Stimulated activated memory B cell treated with anti-CD40 and anti-IgM and Interleukin-4, amounts not matched to agents 10 μg/mL and 1 μg/mL and 100 μg/mL, for 72 hours (primary cell): Measurements from ENCODE around the gene ZNF547.
"Not testable (repeated sequence)": the region's sequence is repeated elsewhere in the genome, so short reads cannot be mapped to it uniquely, and the experiment has no call there.

Experiments
- ATAC-seq: fragments of 150-1000 bp; cut with Tn5 transposase; 2 replicates; pipeline ENCODE4 v1.10.0; 2021
- H3K27ac Mint-ChIP-seq: one replicate; pipeline ENCODE4 v1.8.0; 2022; ENCODE audit warnings: mild to moderate bottlenecking, mixed read lengths
- H3K27me3 Mint-ChIP-seq: one replicate; pipeline ENCODE4 v1.8.0; 2022; ENCODE audit warnings: mixed read lengths
- H3K36me3 Mint-ChIP-seq: one replicate; pipeline ENCODE4 v1.8.0; 2022; ENCODE audit warnings: mixed read lengths
- H3K4me1 Mint-ChIP-seq: one replicate; pipeline ENCODE4 v1.8.0; 2022; ENCODE audit warnings: mixed read lengths
- H3K4me3 Mint-ChIP-seq: one replicate; pipeline ENCODE4 v1.8.0; 2022; ENCODE audit warnings: mild to moderate bottlenecking, moderate library complexity, mixed read lengths
- H3K9me3 Mint-ChIP-seq: one replicate; pipeline ENCODE4 v1.8.0; 2022; ENCODE audit warnings: mixed read lengths

The ZNF547 gene

GRCh38 chr19:57351867-57352266 lies 11.5 kb upstream of the ZNF547 start:
- ATAC-seq = no peak
- Mint-ChIP-seq H3K4me3 (peak overlapping the region; percentile 96), H3K9me3 (peaks cover 32% of the 10 kb centered on the region), H3K4me1 (peaks cover 37% of the 10 kb centered on the region), H3K36me3 (peaks cover 58% of the 10 kb centered on the region), H3K27me3 (no peaks in the 10 kb centered on the region), H3K27ac (peak overlapping the region; percentile 96)

- peaks cover 86% of the 10 kb centered on the region for H3K36me3 Mint-ChIP-seq
- H3K9me3 Mint-ChIP-seq = peaks cover 39% of the 10 kb centered on the region
- peaks cover 29% of the 10 kb centered on the region for H3K4me1 Mint-ChIP-seq
- H3K27me3 Mint-ChIP-seq = no peaks in the 10 kb centered on the region
- H3K27ac Mint-ChIP-seq = no peak overlapping the region
- H3K4me3 Mint-ChIP-seq = no peak overlapping the region
- ATAC-seq = no peak
Observed at GRCh38 chr19:57355916-57356315, 7.4 kb upstream of the ZNF547 start.

DNA sequence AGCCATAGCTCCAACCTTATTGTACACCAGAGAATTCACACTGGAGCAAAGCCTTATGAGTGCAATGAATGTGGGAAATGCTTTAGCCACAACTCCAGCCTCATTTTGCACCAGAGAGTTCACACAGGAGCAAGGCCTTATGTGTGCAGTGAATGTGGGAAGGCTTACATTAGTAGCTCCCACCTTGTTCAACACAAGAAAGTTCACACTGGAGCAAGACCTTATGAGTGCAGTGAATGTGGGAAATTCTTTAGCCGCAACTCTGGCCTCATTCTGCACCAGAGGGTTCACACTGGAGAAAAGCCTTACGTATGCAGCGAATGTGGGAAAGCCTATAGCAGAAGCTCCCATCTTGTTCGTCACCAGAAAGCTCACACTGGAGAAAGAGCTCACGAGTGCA lies 5.9 kb upstream of the ZNF547 start:
- peaks cover 40% of the 10 kb centered on the region for H3K9me3 Mint-ChIP-seq
- peaks cover 77% of the 10 kb centered on the region for H3K36me3 Mint-ChIP-seq
- H3K4me3 Mint-ChIP-seq = no peak overlapping the region
- ATAC-seq = no peak
- H3K27ac Mint-ChIP-seq = no peak overlapping the region
- H3K4me1 Mint-ChIP-seq = peaks cover 14% of the 10 kb centered on the region
- no peaks in the 10 kb centered on the region for H3K27me3 Mint-ChIP-seq

DNA sequence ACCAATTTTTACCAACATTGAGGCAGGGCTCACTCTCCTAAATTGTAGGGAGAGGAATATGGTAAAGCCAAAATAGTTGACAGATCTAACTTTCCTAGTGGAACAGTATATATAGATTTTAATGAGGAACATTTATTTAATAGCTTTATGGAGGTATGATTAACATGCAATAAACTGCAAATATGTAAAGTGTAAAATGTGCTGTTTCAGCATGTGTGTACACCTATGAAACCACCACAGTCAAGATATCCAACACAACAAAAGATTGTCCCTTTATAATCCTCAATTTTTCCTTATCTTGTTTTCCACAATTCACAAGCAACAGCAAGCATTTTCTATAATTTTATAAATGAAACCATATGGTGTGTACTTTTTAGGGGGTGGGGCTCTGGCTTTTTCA lies 4.1 kb upstream of the ZNF547 start:
- peaks cover 14% of the 10 kb centered on the region for H3K4me1 Mint-ChIP-seq
- H3K36me3 Mint-ChIP-seq = peaks cover 66% of the 10 kb centered on the region
- H3K27me3 Mint-ChIP-seq = no peaks in the 10 kb centered on the region
- no peak for ATAC-seq
- peaks cover 30% of the 10 kb centered on the region for H3K9me3 Mint-ChIP-seq
- H3K27ac Mint-ChIP-seq = no peak overlapping the region
- no peak overlapping the region for H3K4me3 Mint-ChIP-seq

DNA sequence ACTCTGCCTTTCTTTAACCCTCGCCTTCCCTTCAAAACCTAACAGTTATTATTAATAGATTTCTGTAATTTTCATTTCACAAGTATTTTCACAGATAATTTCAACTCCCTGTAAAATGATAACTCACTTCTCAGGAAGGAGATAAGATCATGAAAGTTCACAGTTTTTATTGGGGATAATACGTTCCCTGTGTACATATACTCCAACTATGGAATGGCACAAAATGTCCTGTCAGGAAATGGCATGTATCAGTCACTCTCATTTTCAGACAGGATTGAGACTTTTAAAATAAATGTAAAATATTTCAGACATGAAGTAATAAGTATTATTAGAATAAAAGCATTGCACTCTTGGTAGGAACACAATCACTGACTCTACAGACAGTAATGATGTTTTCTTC lies 932 bp upstream of the ZNF547 start:
- Mint-ChIP-seq H3K36me3 (peaks cover 35% of the 10 kb centered on the region), H3K4me3 (no peak overlapping the region), H3K27me3 (no peaks in the 10 kb centered on the region), H3K4me1 (peaks cover 17% of the 10 kb centered on the region), H3K27ac (peak overlapping the region; percentile 90), H3K9me3 (peaks cover 11% of the 10 kb centered on the region)
- ATAC-seq = no peak

GRCh38 chr19:57363688-57364181 lies 384 bp downstream of the ZNF547 start:
- H3K4me3 Mint-ChIP-seq = peak overlapping the region; percentile 95
- peaks cover 28% of the 10 kb centered on the region for H3K36me3 Mint-ChIP-seq
- H3K27me3 Mint-ChIP-seq = no peaks in the 10 kb centered on the region
- peak overlapping the region; percentile 90 for H3K27ac Mint-ChIP-seq
- peak; percentile 20 for ATAC-seq
- H3K9me3 Mint-ChIP-seq = peaks cover 9% of the 10 kb centered on the region
- peaks cover 19% of the 10 kb centered on the region for H3K4me1 Mint-ChIP-seq

DNA sequence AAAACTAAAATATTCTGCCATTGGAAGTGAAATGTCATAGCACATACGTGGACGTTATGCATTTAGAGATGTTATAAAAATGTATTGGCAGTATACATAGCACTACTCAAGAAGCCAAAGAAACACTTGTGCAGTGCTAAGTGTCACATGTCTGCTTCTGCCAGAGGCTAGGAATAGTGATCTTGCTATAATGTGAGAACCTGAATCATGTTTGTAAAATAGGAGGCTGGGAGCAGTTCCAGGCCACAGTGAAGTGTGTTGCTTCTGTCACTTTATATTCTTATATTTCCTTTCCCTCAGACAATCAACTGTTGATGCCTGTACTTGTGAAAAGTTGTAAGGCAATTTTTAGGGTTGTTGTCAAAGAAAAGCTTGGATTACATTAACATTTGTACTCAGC lies 3.4 kb downstream of the ZNF547 start:
- Mint-ChIP-seq H3K9me3 (peaks cover 10% of the 10 kb centered on the region), H3K27ac (no peak overlapping the region), H3K36me3 (peaks cover 45% of the 10 kb centered on the region), H3K27me3 (no peaks in the 10 kb centered on the region), H3K4me3 (no peak overlapping the region), H3K4me1 (peaks cover 28% of the 10 kb centered on the region)
- no peak for ATAC-seq

GRCh38 chr19:57374179-57374578 lies 10.8 kb downstream of the ZNF547 start:
- no peak overlapping the region for H3K27ac Mint-ChIP-seq
- peaks cover 5% of the 10 kb centered on the region for H3K4me1 Mint-ChIP-seq
- peaks cover 100% of the 10 kb centered on the region for H3K36me3 Mint-ChIP-seq
- ATAC-seq = no peak
- no peak overlapping the region for H3K4me3 Mint-ChIP-seq
- no peaks in the 10 kb centered on the region for H3K27me3 Mint-ChIP-seq
- peaks cover 25% of the 10 kb centered on the region for H3K9me3 Mint-ChIP-seq

DNA sequence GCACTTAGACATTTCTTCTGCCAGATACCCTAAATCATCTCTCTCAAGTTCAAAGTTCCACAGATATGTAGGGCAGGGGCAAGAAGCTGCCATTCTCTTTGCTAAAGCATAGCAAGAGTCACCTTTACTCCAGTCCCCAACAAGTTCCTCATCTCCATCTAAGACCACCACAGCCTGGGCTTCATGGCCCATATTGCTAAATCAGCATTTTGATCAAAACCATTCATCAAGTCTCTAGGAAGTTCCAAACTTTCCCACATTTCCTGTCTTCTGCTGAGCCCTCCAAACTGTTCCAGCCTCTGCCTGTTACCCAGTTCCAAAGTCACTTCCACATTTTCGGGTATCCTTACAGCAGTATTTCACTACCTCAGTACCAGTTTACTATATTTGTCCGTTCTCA lies 11.3 kb downstream of the ZNF547 start:
- not testable (repeated sequence) for H3K4me3 Mint-ChIP-seq, H3K27ac Mint-ChIP-seq, H3K4me1 Mint-ChIP-seq, ATAC-seq, H3K27me3 Mint-ChIP-seq
- Mint-ChIP-seq H3K9me3 (peaks cover 28% of the 10 kb centered on the region), H3K36me3 (peaks cover 100% of the 10 kb centered on the region)

DNA sequence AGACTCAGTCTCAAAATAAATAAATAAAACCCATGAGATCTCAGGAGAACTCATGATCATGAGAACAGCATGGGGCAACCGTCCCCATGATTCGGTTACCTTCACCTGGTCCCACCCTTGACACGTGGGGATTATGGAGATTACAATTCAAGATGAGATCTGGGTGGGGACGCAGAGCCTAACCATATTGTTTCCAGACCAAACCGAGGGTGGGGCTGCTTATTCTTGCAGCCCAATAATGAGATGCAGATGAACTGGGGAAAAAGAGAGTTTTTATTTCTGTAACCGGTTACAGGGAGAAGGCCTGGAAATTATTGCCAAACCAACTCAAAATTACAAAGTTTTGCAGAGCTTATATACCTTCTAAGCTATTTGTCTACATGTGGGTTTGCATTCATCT lies 12.8 kb downstream of the ZNF547 start:
- H3K27ac Mint-ChIP-seq = no peak overlapping the region
- ATAC-seq = no peak
- peaks cover 92% of the 10 kb centered on the region for H3K36me3 Mint-ChIP-seq
- H3K9me3 Mint-ChIP-seq = peaks cover 29% of the 10 kb centered on the region
- H3K4me3 Mint-ChIP-seq = no peak overlapping the region
- H3K27me3 Mint-ChIP-seq = no peaks in the 10 kb centered on the region
- H3K4me1 Mint-ChIP-seq = no peaks in the 10 kb centered on the region

DNA sequence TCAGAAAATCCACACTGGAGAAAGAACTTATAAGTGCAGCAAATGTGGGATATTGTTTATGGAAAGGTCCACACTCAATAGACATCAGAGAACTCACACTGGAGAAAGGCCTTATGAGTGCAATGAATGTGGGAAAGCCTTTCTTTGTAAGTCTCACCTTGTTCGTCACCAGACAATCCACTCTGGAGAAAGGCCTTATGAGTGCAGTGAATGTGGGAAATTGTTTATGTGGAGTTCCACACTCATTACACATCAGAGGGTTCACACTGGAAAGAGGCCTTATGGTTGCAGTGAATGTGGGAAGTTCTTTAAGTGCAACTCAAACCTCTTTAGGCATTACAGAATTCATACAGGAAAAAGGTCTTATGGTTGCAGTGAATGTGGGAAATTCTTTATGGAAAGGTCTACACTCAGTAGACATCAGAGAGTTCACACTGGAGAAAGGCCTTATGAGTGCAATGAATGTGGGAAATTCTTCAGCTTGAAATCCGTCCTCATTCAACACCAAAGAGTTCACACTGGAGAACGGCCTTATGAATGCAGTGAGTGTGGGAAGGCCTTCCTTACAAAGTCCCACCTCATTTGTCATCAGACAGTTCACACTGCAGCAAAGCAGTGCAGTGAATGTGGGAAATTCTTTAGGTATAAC lies 14.3 kb downstream of the ZNF547 start:
- H3K36me3 Mint-ChIP-seq = peaks cover 77% of the 10 kb centered on the region
- ATAC-seq = no peak
- H3K9me3 Mint-ChIP-seq = peaks cover 29% of the 10 kb centered on the region
- H3K4me3 Mint-ChIP-seq = no peak overlapping the region
- no peaks in the 10 kb centered on the region for H3K4me1 Mint-ChIP-seq
- H3K27ac Mint-ChIP-seq = no peak overlapping the region
- no peaks in the 10 kb centered on the region for H3K27me3 Mint-ChIP-seq

GRCh38 chr19:57380923-57381322 lies 17.6 kb downstream of the ZNF547 start:
- Mint-ChIP-seq H3K27me3 (no peaks in the 10 kb centered on the region), H3K4me1 (no peaks in the 10 kb centered on the region), H3K27ac (no peak overlapping the region), H3K4me3 (no peak overlapping the region), H3K36me3 (peaks cover 44% of the 10 kb centered on the region), H3K9me3 (peaks cover 25% of the 10 kb centered on the region)
- ATAC-seq = no peak

- Mint-ChIP-seq H3K36me3 (peaks cover 24% of the 10 kb centered on the region), H3K27ac (no peak overlapping the region), H3K27me3 (no peaks in the 10 kb centered on the region), H3K4me3 (no peak overlapping the region), H3K4me1 (no peaks in the 10 kb centered on the region), H3K9me3 (peaks cover 15% of the 10 kb centered on the region)
- ATAC-seq = no peak
Observed at GRCh38 chr19:57382806-57383488, 19.6 kb downstream of the ZNF547 start.

DNA sequence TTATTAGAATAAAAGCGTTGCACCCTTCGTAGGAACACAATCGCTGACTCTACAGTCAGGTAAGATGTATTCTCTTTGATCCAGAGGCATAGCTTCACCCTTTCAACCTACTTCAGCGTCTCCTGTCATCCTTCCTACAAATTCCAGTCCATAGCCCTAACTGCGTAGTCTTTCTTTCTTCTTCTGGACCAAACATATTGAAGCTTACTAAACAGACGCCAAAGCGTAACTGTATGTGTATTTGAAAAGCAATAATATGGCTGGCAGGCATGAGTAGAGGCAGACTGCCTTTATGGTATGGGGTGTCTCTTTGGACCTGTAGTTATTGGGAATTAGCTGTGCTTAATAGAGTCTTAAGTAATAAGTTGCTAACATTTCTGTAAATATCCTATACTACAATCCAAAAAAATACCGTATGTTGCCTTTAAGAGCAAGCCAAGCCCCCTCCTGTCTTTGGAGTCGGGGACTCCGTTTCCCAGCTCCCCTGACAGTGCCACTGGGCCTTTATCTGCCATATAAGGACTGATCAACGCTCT lies 25.9 kb downstream of the ZNF547 start:
- Mint-ChIP-seq H3K4me1 (peaks cover 40% of the 10 kb centered on the region), H3K36me3 (peaks cover 34% of the 10 kb centered on the region), H3K4me3 (peak overlapping the region; percentile 98), H3K9me3 (peaks cover 1% of the 10 kb centered on the region), H3K27me3 (no peaks in the 10 kb centered on the region), H3K27ac (peak overlapping the region; percentile 91)
- no peak for ATAC-seq

DNA sequence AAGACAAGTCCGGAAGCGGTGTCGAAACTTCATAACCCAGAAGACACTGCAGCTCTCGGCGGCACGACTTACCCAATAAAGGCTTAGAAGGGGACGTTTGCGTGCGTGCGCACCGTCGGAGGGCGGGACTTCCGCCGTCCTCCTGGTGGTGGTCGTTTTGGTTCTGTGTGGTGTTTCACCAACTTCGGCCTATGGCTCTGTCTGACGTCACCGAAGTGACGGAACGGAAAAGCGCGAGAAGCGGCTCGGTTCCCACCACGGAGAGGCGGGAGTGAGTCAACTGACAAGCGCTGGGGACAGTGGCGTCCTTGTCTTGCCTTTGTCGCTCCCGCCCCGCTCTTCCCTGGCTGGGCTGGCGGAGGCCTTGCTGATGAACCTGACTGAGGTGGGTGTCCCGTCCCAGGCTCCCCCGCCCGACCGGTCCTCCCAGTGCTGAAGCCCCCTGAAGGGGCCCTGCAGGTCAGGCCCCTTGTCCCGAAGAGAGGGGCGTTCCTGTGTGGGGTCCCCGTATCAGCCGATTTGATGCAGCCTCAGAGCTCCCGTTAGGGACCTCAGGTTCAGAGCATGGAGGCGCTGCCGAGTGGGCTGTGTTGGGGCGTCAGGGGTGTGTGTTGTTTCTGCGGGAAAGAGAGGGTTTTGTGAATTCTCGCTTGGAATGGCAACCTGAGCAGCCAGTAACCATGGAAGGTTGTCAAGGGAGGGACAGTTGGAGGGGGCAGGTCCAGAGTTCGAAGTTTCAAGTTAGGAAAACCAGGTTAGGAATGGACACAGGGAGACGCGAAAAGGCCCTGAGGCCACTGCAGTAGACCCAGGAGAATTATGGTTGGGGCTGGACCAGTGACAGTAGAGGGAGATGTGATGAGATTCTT lies 26.6 kb downstream of the ZNF547 start, which contains the start of gene ZNF548:
ZNF548 (plus strand) TSS at position 125 of the 869 bp plus-strand sequence; CDS start at position 371, 246 bp downstream.
- Mint-ChIP-seq H3K36me3 (peaks cover 41% of the 10 kb centered on the region), H3K4me1 (peaks cover 47% of the 10 kb centered on the region), H3K27me3 (no peaks in the 10 kb centered on the region), H3K4me3 (peak within 1 kb of the TSS; percentile 98), H3K27ac (peak within 1 kb of the TSS; percentile 91), H3K9me3 (peaks cover 7% of the 10 kb centered on the region)
- peak; percentile 100 for ATAC-seq
